SK-N-SH (cell line): ENCODE results near the gene CDH4. TPM values are rescaled to one million over a fixed set of nuclear protein-coding genes. Genes with fewer than 3 reads are reported as not detected.

ENCODE experiments used
- CTCF ChIA-PET: fragments of 300-600, 350-600 bp; formaldehyde crosslinking; extraction: SDS; loops from one replicate; lab custom pipeline; 2021; lab: Yijun Ruan, JAX
- POLR2A ChIA-PET: fragments of 350-600 bp; sonication (Branson Sonifier 250); formaldehyde crosslinking; extraction: SDS; loops from one replicate; lab custom pipeline; 2020; ENCODE audit warnings: antibody characterized with exemption, inconsistent platforms; lab: Yijun Ruan, JAX
- DNase-seq: peaks from one replicate; pipeline ENCODE4 v3.0.0; 2012
- H2AFZ ChIP-seq: fragments of 200-600 bp; sonication (generic); 2 replicates; pipeline ENCODE4 v1.8.1; 2016; ENCODE audit warnings: antibody characterized with exemption, mild to moderate bottlenecking, low read depth
- H3F3A ChIP-seq: fragments of 200-600 bp; sonication (generic); replicated peaks from 2 replicates; pipeline ENCODE3; 2016; ENCODE audit warnings: antibody characterized with exemption, mild to moderate bottlenecking; ENCODE audit not compliant: insufficient read depth
- H3K27ac ChIP-seq, 2 experiments: fragments of 200-500 bp in 1 of 2; fragments of 200-600 bp in 1 of 2; sonication (Bioruptor generic) in 1 of 2; sonication (generic), shearing (Covaris generic) in 1 of 2; 2 replicates each; pipeline versions ENCODE4 v1.5.1 to v1.6.1; 2014 to 2016; ENCODE audit warnings: low read depth in 2 of 2, inconsistent platforms in 1 of 2, low read length in 1 of 2, mild to moderate bottlenecking in 1 of 2, mixed read lengths in 1 of 2
- H3K27me3 ChIP-seq: fragments of 200-600 bp; sonication (generic), shearing (Covaris generic); 2 replicates; pipeline ENCODE4 v1.6.1; 2016; ENCODE audit warnings: mixed run types; ENCODE audit not compliant: insufficient read depth
- H3K36me3 ChIP-seq, 2 experiments: fragments of 200-500 bp in 1 of 2; fragments of 200-600 bp in 1 of 2; sonication (Bioruptor generic) in 1 of 2; sonication (generic) in 1 of 2; replicated peaks in 1 of 2; 2 replicates each; pipeline versions ENCODE3 to v1.5.1; 2014 to 2016; ENCODE audit warnings: low read length in 1 of 2, mild to moderate bottlenecking in 1 of 2; ENCODE audit not compliant: insufficient read depth in 2 of 2, control insufficient read depth in 1 of 2
- H3K4me1 ChIP-seq, 2 experiments: fragments of 200-500 bp in 1 of 2; fragments of 200-600 bp in 1 of 2; sonication (Bioruptor generic) in 1 of 2; sonication (generic), shearing (Covaris generic) in 1 of 2; 2 replicates each; pipeline versions ENCODE4 v1.5.1 to v1.6.1; 2014 to 2016; ENCODE audit warnings: low read depth in 1 of 2, low read length in 1 of 2, mixed run types in 1 of 2; ENCODE audit not compliant: insufficient read depth in 2 of 2, control insufficient read depth in 1 of 2
- H3K4me2 ChIP-seq: fragments of 200-600 bp; sonication (generic), shearing (Covaris generic); 2 replicates; pipeline ENCODE4 v1.6.1; 2017; ENCODE audit warnings: mixed run types
- H3K4me3 ChIP-seq, 2 experiments: fragments of 200-500 bp in 1 of 2; fragments of 200-600 bp in 1 of 2; sonication (Bioruptor generic) in 1 of 2; sonication (generic), shearing (Covaris generic) in 1 of 2; 2 replicates each; pipeline versions ENCODE4 v1.5.1 to v1.8.1; 2014 to 2016; ENCODE audit warnings: low read depth in 2 of 2, inconsistent platforms in 1 of 2, low read length in 1 of 2, mild to moderate bottlenecking in 1 of 2, mixed read lengths in 1 of 2, moderate library complexity in 1 of 2
- H3K79me2 ChIP-seq: fragments of 200-600 bp; sonication (generic); 2 replicates; pipeline ENCODE4 v1.8.1; 2017; ENCODE audit warnings: mild to moderate bottlenecking; ENCODE audit not compliant: insufficient read depth
- H3K9ac ChIP-seq: fragments of 200-600 bp; sonication (generic); 2 replicates; pipeline ENCODE4 v1.6.1; 2017; ENCODE audit warnings: mixed run types
- H3K9me2 ChIP-seq: fragments of 200-600 bp; sonication (generic); 2 replicates; pipeline ENCODE4 v1.6.1; 2017; ENCODE audit warnings: mixed run types
- H3K9me3 ChIP-seq: fragments of 200-600 bp; sonication (generic); 2 replicates; pipeline ENCODE4 v1.6.1; 2017; ENCODE audit warnings: mixed run types, mild to moderate bottlenecking, moderate library complexity
- H4K20me1 ChIP-seq: fragments of 200-600 bp; sonication (generic); 2 replicates; pipeline ENCODE4 v1.6.1; 2017; ENCODE audit warnings: mild to moderate bottlenecking, mixed run types; ENCODE audit not compliant: insufficient read depth
- CTCF ChIP-seq: fragments of 200-600 bp; sonication (generic); IDR thresholded peaks from 2 replicates; pipeline ENCODE4 v1.6.1; 2017; ENCODE audit warnings: antibody characterized with exemption, mild to moderate bottlenecking, moderate library complexity
- ELF1 ChIP-seq: IDR thresholded peaks from 2 replicates; pipeline ENCODE4 v1.4.0; 2012
- GABPA ChIP-seq: IDR thresholded peaks from 2 replicates; pipeline ENCODE4 v1.4.0; 2012; ENCODE audit warnings: low read depth, mild to moderate bottlenecking
- JUND ChIP-seq: IDR thresholded peaks from 2 replicates; pipeline ENCODE4 v1.4.0; 2012
- RAD21 ChIP-seq: IDR thresholded peaks from 2 replicates; pipeline ENCODE4 v1.6.1; 2012; ENCODE audit warnings: mild to moderate bottlenecking, low read length
- RCOR1 ChIP-seq: fragments of 150-350 bp; IDR thresholded peaks from 2 replicates; pipeline ENCODE4 v1.6.1; 2017; ENCODE audit warnings: antibody characterized with exemption, low read length
- RFX5 ChIP-seq: IDR thresholded peaks from 2 replicates; pipeline ENCODE4 v1.6.1; 2012; ENCODE audit warnings: mild to moderate bottlenecking, improper control_type of control experiment, low read length
- SMC3 ChIP-seq: IDR thresholded peaks from 2 replicates; pipeline ENCODE4 v1.6.1; 2012; ENCODE audit warnings: low read depth, low read length, improper control_type of control experiment
- TAF1 ChIP-seq: IDR thresholded peaks from 2 replicates; pipeline ENCODE4 v1.6.1; 2012; ENCODE audit warnings: low read depth, mild to moderate bottlenecking, low read length, moderate library complexity, borderline replicate concordance
- YY1 ChIP-seq: IDR thresholded peaks from 2 replicates; pipeline ENCODE4 v1.4.0; 2012; ENCODE audit warnings: low read depth, mild to moderate bottlenecking
- WGBS: methylation state at CpG from one replicate; pipeline ENCODE4 v1.1.6; 2017; ENCODE audit warnings: low lambda C conversion rate; 5-methylcytosine and 5-hydroxymethylcytosine counted together
- polyA plus RNA-seq, 3 experiments: library from polyadenylated mRNA; depleted of rRNA; stranded (reverse); fragments of >200 nt; gene quantifications; 2 replicates each; pipeline ENCODE4 v1.2.3, GENCODE V29; 2012

Gene CDH4
- polyA plus RNA-seq, 1 of the 3 experiments (the other 2 are of a cell fraction), result not detected

GRCh38 chr20:61262514-61262913, 10.5 kb downstream of the CDH4 start:
- Histone ChIP-seq H3K27ac (no peak overlapping the region), H3K9me2 (no peaks in the 10 kb centered on the region), H3K27me3 (no peaks in the 10 kb centered on the region), H3K9ac (no peak overlapping the region), H3K79me2 (no peaks in the 10 kb centered on the region), H3K36me3 (no peaks in the 10 kb centered on the region), H2AFZ (no peak overlapping the region), H3K9me3 (no peaks in the 10 kb centered on the region), H4K20me1 (no peaks in the 10 kb centered on the region), H3K4me3 (no peak overlapping the region), H3K4me1 (no peaks in the 10 kb centered on the region), H3K4me2 (no peak overlapping the region), H3F3A (no peaks in the 10 kb centered on the region)
- CTCF ChIA-PET, result interaction anchor here (0.8 to 3.6 kb wide), 16 partner anchors 9 to 1205 kb away, joined by 3 to 25 read pairs (median 4); partner anchors contain the start of gene CDH4
- TF ChIP-seq JUND (no peak), YY1 (no peak), SMC3 (no peak), RCOR1 (no peak), TAF1 (no peak), ELF1 (no peak), RAD21 (no peak), GABPA (no peak)
- DNase-seq, result no peak
- POLR2A ChIA-PET, result no interaction called here

- Histone ChIP-seq H3K36me3 (no peaks in the 10 kb centered on the region), H3K9me2 (no peaks in the 10 kb centered on the region), H3K4me3 (peak overlapping the region in 1 of 2 experiments; percentile 19; a peak in 1 of 4 replicates), H3F3A (no peaks in the 10 kb centered on the region), H3K27ac (no peak overlapping the region), H4K20me1 (no peaks in the 10 kb centered on the region), H2AFZ (no peak overlapping the region), H3K27me3 (no peaks in the 10 kb centered on the region), H3K9me3 (no peaks in the 10 kb centered on the region), H3K4me2 (no peak overlapping the region), H3K9ac (no peak overlapping the region), H3K4me1 (no peaks in the 10 kb centered on the region), H3K79me2 (no peaks in the 10 kb centered on the region)
- CTCF ChIA-PET, result interaction anchor here (0.8 to 3.6 kb wide), 19 partner anchors 10 to 1932 kb away, joined by 3 to 25 read pairs (median 3); partner anchors contain the start of gene CDH4
- no peak for TF ChIP-seq YY1
- no peak for TF ChIP-seq RFX5
- TF ChIP-seq CTCF, result peak; percentile 51
- TF ChIP-seq ELF1, result no peak
- peak; percentile 35; the same call in 1 of the 2 replicates for TF ChIP-seq SMC3
- TF ChIP-seq RAD21, result peak; percentile 45; the same call in 1 of the 2 replicates
- peak; percentile 53 for DNase-seq
- POLR2A ChIA-PET, result no interaction called here
- WGBS, result 38% methylated on average over 9 of the region's 10 CpGs
Measured at GRCh38 chr20:61263084-61263695, 11.1 kb downstream of the CDH4 start.
